K562 (cell line): ENCODE results near the gene SH3BGR.

Source experiments
- CBX8 ChIP-seq: fragments of 200-600 bp; sonication (generic); IDR thresholded peaks from 2 replicates; pipeline ENCODE4 v1.6.1; 2012; ENCODE audit warnings: borderline replicate concordance, mixed run types, low read depth, mild to moderate bottlenecking, moderate library complexity, mixed read lengths, low read length, control low read depth, inconsistent platforms; ENCODE audit not compliant: poor library complexity, severe bottlenecking; ENCODE audit errors: extremely low read depth
- CEBPB ChIP-seq: fragments of 450-650 bp; IDR thresholded peaks from 2 replicates; pipeline ENCODE4 v1.6.1; 2016; ENCODE audit warnings: missing genetic modification characterization, missing compliant biosample characterization
- CTCF ChIP-seq, 3 experiments: IDR thresholded peaks in 2 of 3; conservative IDR thresholded peaks in 1 of 3; 2 replicates each; pipeline ENCODE4 v1.5.1; 2011 to 2012; ENCODE audit warnings: low read length in 3 of 3, mild to moderate bottlenecking in 3 of 3, control low read depth in 2 of 3, improper control_type of control experiment in 1 of 3, inconsistent platforms in 1 of 3, low read depth in 1 of 3, mixed read lengths in 1 of 3, moderate library complexity in 1 of 3; ENCODE audit not compliant: insufficient read depth in 2 of 3
- ETV1 ChIP-seq: fragments of 450-650 bp; conservative IDR thresholded peaks from 2 replicates; pipeline ENCODE4 v1.6.1; 2016; ENCODE audit warnings: missing genetic modification characterization, control low read depth, low read depth, missing compliant biosample characterization
- FOXP1 ChIP-seq: sonication (generic); formaldehyde crosslinking; IDR thresholded peaks from 2 replicates; pipeline ENCODE4 v1.8.0; 2022; ENCODE audit warnings: mild to moderate bottlenecking, missing genetic modification reagents
- HOMEZ ChIP-seq: fragments of 250-450 bp; sonication (Bioruptor Pico); IDR thresholded peaks from 2 replicates; pipeline ENCODE4 v1.4.0; 2020; ENCODE audit warnings: mild to moderate bottlenecking, moderate library complexity
- MED1 ChIP-seq: sonication (generic); formaldehyde crosslinking; IDR thresholded peaks from 2 replicates; pipeline ENCODE4 v1.8.1; 2023; ENCODE audit warnings: missing genetic modification reagents, borderline replicate concordance
- RAD21 ChIP-seq, 2 experiments: fragments of 250-450 bp in 1 of 2; fragments of 450-650 bp in 1 of 2; sonication (Bioruptor Pico) in 1 of 2; formaldehyde crosslinking in 1 of 2; IDR thresholded peaks in 1 of 2; conservative IDR thresholded peaks in 1 of 2; 2 replicates each; pipeline versions ENCODE4 v1.4.0 to v1.8.0; 2020 to 2022; ENCODE audit warnings: mild to moderate bottlenecking in 2 of 2, moderate library complexity in 1 of 2
- SRSF9 ChIP-seq: fragments of 200-400 bp; formaldehyde crosslinking; IDR thresholded peaks from 2 replicates; pipeline ENCODE4 v1.6.1; 2017; ENCODE audit warnings: low read depth, low read length, borderline replicate concordance
- TF ChIP-seq, protein P1 (sequence below): fragments of 150-350 bp; IDR thresholded peaks from 2 replicates; pipeline ENCODE4 v1.6.1; 2014; ENCODE audit warnings: low read depth, mild to moderate bottlenecking, low read length, borderline replicate concordance
- TF ChIP-seq, protein P2 (sequence below): sonication (generic); formaldehyde crosslinking; IDR thresholded peaks from 2 replicates; pipeline ENCODE4 v1.9.0; 2022; ENCODE audit warnings: mild to moderate bottlenecking, missing genetic modification reagents

GRCh38 chr21:39518847-39519210 lies 67.1 kb downstream of the SH3BGR start:
- TF ChIP-seq CTCF (IDR thresholded peaks at IDR 0.05 in 2 of 3, conservative IDR thresholded peaks at IDR 0.05 in 1 of 3; ENCODE audit: insufficient read depth in 2 of 3, low read depth in 1 of 3, low read length in 3 of 3) (no peak), MED1 (CRISPR knock-in tag) (no peak), FOXP1 (CRISPR knock-in tag) (no peak), SRSF9 (no peak), RAD21 (CRISPR knock-in tag; conservative IDR thresholded peaks at IDR 0.05 in 1 of 2, IDR thresholded peaks at IDR 0.05 in 1 of 2) (no peak), CBX8 (no peak), HOMEZ (CRISPR knock-in tag) (no peak), CEBPB (tag) (no peak), ETV1 (tag) (no peak)
- TF ChIP-seq, protein P1, sequence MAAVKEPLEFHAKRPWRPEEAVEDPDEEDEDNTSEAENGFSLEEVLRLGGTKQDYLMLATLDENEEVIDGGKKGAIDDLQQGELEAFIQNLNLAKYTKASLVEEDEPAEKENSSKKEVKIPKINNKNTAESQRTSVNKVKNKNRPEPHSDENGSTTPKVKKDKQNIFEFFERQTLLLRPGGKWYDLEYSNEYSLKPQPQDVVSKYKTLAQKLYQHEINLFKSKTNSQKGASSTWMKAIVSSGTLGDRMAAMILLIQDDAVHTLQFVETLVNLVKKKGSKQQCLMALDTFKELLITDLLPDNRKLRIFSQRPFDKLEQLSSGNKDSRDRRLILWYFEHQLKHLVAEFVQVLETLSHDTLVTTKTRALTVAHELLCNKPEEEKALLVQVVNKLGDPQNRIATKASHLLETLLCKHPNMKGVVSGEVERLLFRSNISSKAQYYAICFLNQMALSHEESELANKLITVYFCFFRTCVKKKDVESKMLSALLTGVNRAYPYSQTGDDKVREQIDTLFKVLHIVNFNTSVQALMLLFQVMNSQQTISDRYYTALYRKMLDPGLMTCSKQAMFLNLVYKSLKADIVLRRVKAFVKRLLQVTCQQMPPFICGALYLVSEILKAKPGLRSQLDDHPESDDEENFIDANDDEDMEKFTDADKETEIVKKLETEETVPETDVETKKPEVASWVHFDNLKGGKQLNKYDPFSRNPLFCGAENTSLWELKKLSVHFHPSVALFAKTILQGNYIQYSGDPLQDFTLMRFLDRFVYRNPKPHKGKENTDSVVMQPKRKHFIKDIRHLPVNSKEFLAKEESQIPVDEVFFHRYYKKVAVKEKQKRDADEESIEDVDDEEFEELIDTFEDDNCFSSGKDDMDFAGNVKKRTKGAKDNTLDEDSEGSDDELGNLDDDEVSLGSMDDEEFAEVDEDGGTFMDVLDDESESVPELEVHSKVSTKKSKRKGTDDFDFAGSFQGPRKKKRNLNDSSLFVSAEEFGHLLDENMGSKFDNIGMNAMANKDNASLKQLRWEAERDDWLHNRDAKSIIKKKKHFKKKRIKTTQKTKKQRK = no peak
- TF ChIP-seq, protein P2, sequence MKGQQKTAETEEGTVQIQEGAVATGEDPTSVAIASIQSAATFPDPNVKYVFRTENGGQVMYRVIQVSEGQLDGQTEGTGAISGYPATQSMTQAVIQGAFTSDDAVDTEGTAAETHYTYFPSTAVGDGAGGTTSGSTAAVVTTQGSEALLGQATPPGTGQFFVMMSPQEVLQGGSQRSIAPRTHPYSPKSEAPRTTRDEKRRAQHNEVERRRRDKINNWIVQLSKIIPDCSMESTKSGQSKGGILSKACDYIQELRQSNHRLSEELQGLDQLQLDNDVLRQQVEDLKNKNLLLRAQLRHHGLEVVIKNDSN (CRISPR knock-in tag) = no peak
